Right ventricle myocardium inferior (tissue), 1 donor: ENCODE results near the gene GPR146. TPM values are rescaled to one million over a fixed set of nuclear protein-coding genes. Genes with fewer than 3 reads are reported as not detected.
"Not testable (repeated sequence)": the region's sequence is repeated elsewhere in the genome, so short reads cannot be mapped to it uniquely, and the experiment has no call there.

Experiments
- ATAC-seq: fragments of 200-7000 bp; cut with Tn5 transposase; one replicate; pipeline ENCODE4 v1.9.1; 2020; ENCODE audit warnings: mild to moderate bottlenecking, moderate library complexity
- DNase-seq: peaks from one replicate; pipeline ENCODE4 v3.0.0; 2021; ENCODE audit errors: missing footprints
- intact Hi-C: fragments of 100-400 bp; cut with DNase I; formaldehyde crosslinking; loops from one replicate; pipeline ENCODE4 v1.11.0; 2022
- total RNA-seq: library from RNA; stranded (reverse); fragmentation: NEBNext Ultra II Directional; extraction: Animal tissue kit (Norgen Biotek cat#: 25700); gene quantifications from one replicate; pipeline ENCODE4 v1.2.1, GENCODE V29; 2021
- donor health status: DM: no; HTN: yes; CAD: no; lungs with severe emphysema.

GPR146 gene
- total RNA-seq, 1 donor from 2014 or later = 30.6 TPM

- DNase-seq, intact Hi-C loops, ATAC-seq: not testable (repeated sequence)
Measured at GRCh38 chr7:1034769-1035168, 9.6 kb upstream of the GPR146 start.

GRCh38 chr7:1036164-1036928 lies 8.0 kb upstream of the GPR146 start:
- intact Hi-C loops, DNase-seq, ATAC-seq: not testable (repeated sequence)

- intact Hi-C loops, ATAC-seq, DNase-seq: not testable (repeated sequence)
Measured at GRCh38 chr7:1040233-1040632, 4.1 kb upstream of the GPR146 start.

- ATAC-seq (no peak), DNase-seq (peak; percentile 59)
- intact Hi-C loops = no loop called here
Measured at GRCh38 chr7:1040790-1041189, 3.6 kb upstream of the GPR146 start.

- intact Hi-C loops = no loop called here
- no peak for ATAC-seq
- peak; percentile 65 for DNase-seq
Measured at GRCh38 chr7:1041551-1042491, 2.5 kb upstream of the GPR146 start.

- peak; percentile 11 for ATAC-seq
- DNase-seq = peak; percentile 56
- intact Hi-C loops = no loop called here
Measured at GRCh38 chr7:1042492-1042833, 1.9 kb upstream of the GPR146 start.

GRCh38 chr7:1043552-1044188 lies 676 bp upstream of the GPR146 start:
- no peak for ATAC-seq
- intact Hi-C loops = loop anchor here (2.0 kb wide), 2 partner anchors 15 to 17 kb away; no protein-coding TSS in a partner anchor
- DNase-seq = peak; percentile 65

GRCh38 chr7:1045069-1046063 lies 1.0 kb downstream of the GPR146 start:
- ATAC-seq = no peak
- intact Hi-C loops = loop anchor here (2.0 kb wide), 2 partner anchors 15 to 17 kb away; no protein-coding TSS in a partner anchor
- peak; percentile 37 for DNase-seq

- DNase-seq = no peak
- no peak for ATAC-seq
- intact Hi-C loops = no loop called here
Measured at GRCh38 chr7:1046722-1047679, 2.7 kb downstream of the GPR146 start.

- DNase-seq (peak; percentile 39), ATAC-seq (no peak)
- intact Hi-C loops = no loop called here
Measured at GRCh38 chr7:1049006-1049741, 4.8 kb downstream of the GPR146 start.

- DNase-seq (peak; percentile 37), ATAC-seq (no peak)
- intact Hi-C loops = loop anchor here (10.0 kb wide), 1 partner anchor 405 kb away; the partner anchor contains the start of gene MICALL2
Measured at GRCh38 chr7:1049801-1050200, 5.5 kb downstream of the GPR146 start.

- intact Hi-C loops = loop anchor here (10.0 kb wide), 1 partner anchor 404 kb away; the partner anchor contains the start of gene MICALL2
- DNase-seq = peak; percentile 34
Measured at GRCh38 chr7:1050254-1050906, 6.0 kb downstream of the GPR146 start.

GRCh38 chr7:1050956-1051690 lies 6.8 kb downstream of the GPR146 start:
- DNase-seq (peak; percentile 76), ATAC-seq (peak; percentile 23)
- intact Hi-C loops = loop anchor here (10.0 kb wide), 1 partner anchor 404 kb away; the partner anchor contains the start of gene MICALL2

More at GRCh38 chr7:1050254-1050906, 6.0 kb downstream of the GPR146 start:
- ATAC-seq = no peak

- intact Hi-C loops = loop anchor here (10.0 kb wide), 1 partner anchor 403 kb away; the partner anchor contains the start of gene MICALL2
- ATAC-seq = peak; percentile 28
Measured at GRCh38 chr7:1052031-1052818, 7.9 kb downstream of the GPR146 start.

More at GRCh38 chr7:1052031-1052818, 7.9 kb downstream of the GPR146 start:
- peak; percentile 70 for DNase-seq
